Esophagus (tissue), 2 donors: Measurements from ENCODE around the gene DBNDD1. TPM values are rescaled to one million over a fixed set of nuclear protein-coding genes. Genes with fewer than 3 reads are reported as not detected.
"Not testable (repeated sequence)": the region's sequence is repeated elsewhere in the genome, so short reads cannot be mapped to it uniquely, and the experiment has no call there.

ENCODE experiments used
- H3K27ac ChIP-seq, 2 donors: one replicate each; pipeline ENCODE4 v1.5.1; 2013; ENCODE audit warnings: low read depth in 2 of 2, mild to moderate bottlenecking in 2 of 2, inconsistent platforms in 1 of 2, low read length in 1 of 2, moderate library complexity in 1 of 2
- H3K27me3 ChIP-seq, 2 donors: one replicate each; pipeline ENCODE4 v1.6.1; 2013; ENCODE audit warnings: low read length in 2 of 2, control low read depth in 1 of 2, mild to moderate bottlenecking in 1 of 2; ENCODE audit not compliant: insufficient read depth in 2 of 2, control insufficient read depth in 1 of 2
- H3K36me3 ChIP-seq, 2 donors: one replicate each; pipeline ENCODE4 v1.6.1; 2013; ENCODE audit warnings: low read length in 1 of 2; ENCODE audit not compliant: control insufficient read depth in 2 of 2, insufficient read depth in 2 of 2
- H3K4me1 ChIP-seq, 2 donors: one replicate each; pipeline ENCODE4 v1.6.1; 2013; ENCODE audit warnings: low read length in 1 of 2; ENCODE audit not compliant: control insufficient read depth in 2 of 2, insufficient read depth in 2 of 2
- H3K4me3 ChIP-seq, 2 donors: one replicate each; pipeline ENCODE4 v1.5.1; 2013; ENCODE audit warnings: low read length in 2 of 2, mild to moderate bottlenecking in 2 of 2, low read depth in 1 of 2, moderate library complexity in 1 of 2
- H3K9me3 ChIP-seq, 2 donors: one replicate each; pipeline ENCODE4 v1.6.1; 2013; ENCODE audit warnings: mild to moderate bottlenecking in 2 of 2, low read depth in 1 of 2, low read length in 1 of 2, moderate library complexity in 1 of 2; ENCODE audit not compliant: control insufficient read depth in 2 of 2, insufficient read depth in 1 of 2
- WGBS, 2 donors: extraction: QIAGEN DNeasy Blood & Tissue Kit; methylation state at CpG; one replicate each; pipeline ENCODE4 v1.1.7; 2013; 5-methylcytosine and 5-hydroxymethylcytosine counted together
- polyA plus RNA-seq, 2 donors: library from polyadenylated mRNA; stranded (reverse); fragments of 200-250 nt; gene quantifications; one replicate each; pipeline ENCODE4 v1.2.3, GENCODE V29; 2013
- donor health status: healthy with polysubstance abuse.
- donor health status: Bipolar disorder and iron deficiency.

Gene DBNDD1
- polyA plus RNA-seq, 2 donors, result 17.9 TPM

- Histone ChIP-seq H3K4me3 (peak overlapping the region; percentile 93 to 99), H3K4me1 (peaks cover 0 to 7% of the 10 kb centered on the region in 2 donors), H3K27ac (peak overlapping the region; percentile 86 to 90), H3K36me3 (peaks cover 0 to 4% of the 10 kb centered on the region in 2 donors), H3K9me3 (peaks cover 0 to 5% of the 10 kb centered on the region in 2 donors), H3K27me3 (no peaks in the 10 kb centered on the region)
- WGBS, 2 donors, result 46 to 48% methylated on average over 42 of the region's 42 CpGs
Observed at GRCh38 chr16:89971495-89972243, 47.6 kb downstream of the DBNDD1 start.

DNA sequence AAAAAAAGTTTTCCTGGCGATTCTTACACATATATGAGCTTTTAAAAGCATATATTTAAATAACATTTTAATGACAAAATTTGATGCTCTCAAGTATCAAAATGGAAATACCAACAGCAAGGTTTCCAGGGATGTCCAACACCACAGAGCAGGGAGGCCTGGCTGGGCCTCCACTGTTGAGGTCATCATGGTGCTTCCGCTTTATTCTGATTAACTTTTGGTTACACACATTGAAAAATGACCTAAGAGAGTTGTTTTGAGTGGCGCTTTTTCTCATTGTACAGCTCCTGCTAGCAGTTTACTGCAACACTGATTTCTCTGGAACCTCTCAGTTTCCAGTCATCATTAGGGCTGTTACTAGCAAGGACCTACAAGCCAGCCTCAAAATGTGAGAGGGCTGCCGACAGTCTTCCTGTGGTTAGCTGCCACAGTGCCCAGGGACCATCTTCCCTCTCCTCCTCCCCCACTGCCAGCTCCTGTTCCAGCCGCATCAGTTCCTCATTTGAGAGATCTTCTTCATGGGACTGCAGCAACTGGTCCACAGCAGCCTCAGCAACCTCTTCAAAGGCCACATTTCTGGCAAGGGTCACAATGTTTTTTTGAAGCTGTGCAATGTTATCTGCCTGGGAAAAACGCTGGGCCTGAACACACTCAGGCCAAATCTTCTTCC is 49.4 kb downstream of the DBNDD1 start:
- Histone ChIP-seq H3K9me3 (peaks cover 0 to 5% of the 10 kb centered on the region in 2 donors), H3K27ac (no peak overlapping the region), H3K36me3 (peaks cover 0 to 5% of the 10 kb centered on the region in 2 donors), H3K4me3 (no peak overlapping the region), H3K27me3 (no peaks in the 10 kb centered on the region), H3K4me1 (peaks cover 0 to 5% of the 10 kb centered on the region in 2 donors)
- WGBS, 2 donors, result 88 to 94% methylated on average over 6 of the region's 6 CpGs

DNA sequence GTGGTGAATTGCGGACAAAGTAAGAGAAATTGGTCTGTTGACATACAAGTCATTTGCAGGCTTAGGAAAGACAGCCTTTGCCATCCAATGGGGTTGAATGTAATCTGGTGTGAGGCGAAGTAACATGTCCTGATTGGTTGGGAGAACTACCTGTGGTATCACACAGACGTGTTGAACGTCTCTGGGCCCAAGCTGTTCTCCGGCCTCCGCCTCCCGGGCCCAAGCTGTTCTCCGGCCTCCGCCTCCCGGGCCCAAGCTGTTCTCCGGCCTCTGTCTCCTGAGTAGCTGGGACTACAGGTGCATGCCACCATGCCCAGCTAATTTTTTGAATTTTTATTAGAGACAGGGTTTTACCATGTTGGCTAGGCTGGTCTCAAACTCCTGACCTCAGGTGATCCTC is 51.2 kb downstream of the DBNDD1 start:
- not testable (repeated sequence) for H3K27ac ChIP-seq, H3K4me1 ChIP-seq, H3K27me3 ChIP-seq, H3K4me3 ChIP-seq, H3K9me3 ChIP-seq
- WGBS, 2 donors, result 87 to 89% methylated on average over 11 of the region's 11 CpGs
- H3K36me3 ChIP-seq, result peaks cover 0 to 17% of the 10 kb centered on the region in 2 donors

GRCh38 chr16:89967436-89967835 is 51.8 kb downstream of the DBNDD1 start:
- WGBS, 2 donors, result 79 to 82% methylated on average over 5 of the region's 5 CpGs
- not testable (repeated sequence) for H3K4me1 ChIP-seq, H3K27me3 ChIP-seq, H3K27ac ChIP-seq, H3K9me3 ChIP-seq, H3K4me3 ChIP-seq
- peaks cover 0 to 20% of the 10 kb centered on the region in 2 donors for H3K36me3 ChIP-seq

GRCh38 chr16:89966756-89967155 is 52.5 kb downstream of the DBNDD1 start:
- Histone ChIP-seq H3K9me3 (peaks cover 0 to 5% of the 10 kb centered on the region in 2 donors), H3K27me3 (no peaks in the 10 kb centered on the region), H3K4me3 (no peak overlapping the region), H3K36me3 (peaks cover 0 to 22% of the 10 kb centered on the region in 2 donors), H3K4me1 (peaks cover 0 to 2% of the 10 kb centered on the region in 2 donors), H3K27ac (no peak overlapping the region)
- 75 to 86% methylated on average over 9 of the region's 9 CpGs for WGBS, 2 donors

- Histone ChIP-seq H3K9me3 (peaks cover 0 to 5% of the 10 kb centered on the region in 2 donors), H3K4me3 (no peak overlapping the region), H3K36me3 (peaks cover 0 to 34% of the 10 kb centered on the region in 2 donors), H3K27ac (no peak overlapping the region), H3K27me3 (no peaks in the 10 kb centered on the region), H3K4me1 (no peaks in the 10 kb centered on the region)
- 87 to 88% methylated on average over 29 to 30 of the region's 30 CpGs for WGBS, 2 donors
Observed at GRCh38 chr16:89965447-89966225, 53.6 kb downstream of the DBNDD1 start.

GRCh38 chr16:89964201-89964600 is 55.1 kb downstream of the DBNDD1 start:
- H3K36me3 ChIP-seq, result peaks cover 0 to 38% of the 10 kb centered on the region in 2 donors
- H3K27ac ChIP-seq, result no peak overlapping the region
- no peaks in the 10 kb centered on the region for H3K27me3 ChIP-seq
- H3K9me3 ChIP-seq, result no peaks in the 10 kb centered on the region
- no peak overlapping the region for H3K4me3 ChIP-seq
- 89 to 92% methylated on average over 25 of the region's 25 CpGs for WGBS, 2 donors
- H3K4me1 ChIP-seq, result no peaks in the 10 kb centered on the region

- Histone ChIP-seq H3K36me3 (peaks cover 0 to 47% of the 10 kb centered on the region in 2 donors), H3K27ac (no peak overlapping the region), H3K4me3 (no peak overlapping the region), H3K27me3 (no peaks in the 10 kb centered on the region), H3K9me3 (no peaks in the 10 kb centered on the region), H3K4me1 (no peaks in the 10 kb centered on the region)
- WGBS, 2 donors, result 84 to 85% methylated on average over 26 of the region's 26 CpGs
Observed at GRCh38 chr16:89962754-89963498, 56.3 kb downstream of the DBNDD1 start.

DNA sequence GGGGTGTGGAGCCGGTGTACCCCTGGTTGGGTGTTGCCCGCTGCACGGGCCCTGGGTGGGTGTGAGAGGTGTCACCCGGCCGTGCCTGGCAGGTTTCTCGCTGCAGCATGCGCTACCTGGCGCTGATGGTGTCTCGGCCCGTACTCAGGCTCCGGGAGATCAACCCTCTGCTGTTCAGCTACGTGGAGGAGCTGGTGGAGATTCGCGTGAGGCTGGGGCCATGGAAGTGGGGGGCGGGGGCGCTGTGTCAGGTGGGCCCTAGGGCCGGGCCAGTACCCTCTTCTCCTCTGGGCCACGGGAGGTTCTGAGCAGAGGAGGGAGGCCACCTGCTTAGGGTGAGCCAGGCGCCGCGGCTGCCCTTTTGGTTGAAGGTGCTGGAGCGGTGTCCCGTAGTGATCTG is 57.3 kb downstream of the DBNDD1 start:
- Histone ChIP-seq H3K27ac (no peak overlapping the region), H3K9me3 (no peaks in the 10 kb centered on the region), H3K36me3 (peaks cover 0 to 53% of the 10 kb centered on the region in 2 donors), H3K4me1 (no peaks in the 10 kb centered on the region), H3K4me3 (no peak overlapping the region), H3K27me3 (no peaks in the 10 kb centered on the region)
- WGBS, 2 donors, result 90 to 94% methylated on average over 23 of the region's 23 CpGs
